Breast epithelium (tissue), 4 donors: ENCODE data around the gene FMNL1. TPM values are rescaled to one million over a fixed set of nuclear protein-coding genes. Genes with fewer than 3 reads are reported as not detected.
A peak's percentile ranks its signal among the peaks of the same experiment; 100 is the strongest.

Experiments used
- DNase-seq, 2 donors: peaks; one replicate each; pipeline ENCODE4 v3.0.0-alpha.2; 2019; ENCODE audit warnings: low spot score in 2 of 2
- H3K27ac ChIP-seq, 2 donors: fragments of 200-600 bp; sonication (generic) in 1 of 2; one replicate each; pipeline ENCODE4 v1.5.1; 2016 to 2019; ENCODE audit warnings: mild to moderate bottlenecking in 1 of 2
- H3K27me3 ChIP-seq, 2 donors: fragments of 200-600 bp; sonication (generic) in 1 of 2; one replicate each; pipeline versions ENCODE4 v1.5.1 to v1.6.0; 2017 to 2019; ENCODE audit warnings: control low read depth in 1 of 2, mild to moderate bottlenecking in 1 of 2
- H3K36me3 ChIP-seq: fragments of 200-600 bp; one replicate; pipeline ENCODE4 v1.5.1; 2019
- H3K4me1 ChIP-seq, 2 donors: fragments of 200-600 bp; sonication (generic); one replicate each; pipeline ENCODE4 v1.5.1; 2016 to 2019; ENCODE audit warnings: control low read depth in 1 of 2
- H3K4me3 ChIP-seq, 3 donors: fragments of 200-600 bp; sonication (generic); 1 replicate in 2 of 3; 2 replicates in 1 of 3; pipeline ENCODE4 v1.5.1; 2016 to 2019; ENCODE audit warnings: mild to moderate bottlenecking in 3 of 3, moderate library complexity in 2 of 3
- H3K9me3 ChIP-seq, 2 donors: fragments of 200-600 bp; sonication (generic) in 1 of 2; one replicate each; pipeline ENCODE4 v1.5.1; 2016 to 2019; ENCODE audit warnings: control low read depth in 1 of 2
- POLR2A ChIP-seq: fragments of 450-650 bp; IDR thresholded peaks from one replicate; pipeline ENCODE4 v1.6.1; 2016; ENCODE audit warnings: antibody characterized with exemption, mild to moderate bottlenecking, moderate library complexity
- POLR2AphosphoS5 ChIP-seq, 3 donors: sonication (generic); formaldehyde crosslinking; IDR thresholded peaks; one replicate each; pipeline ENCODE4 v1.6.1; 2017; ENCODE audit warnings: antibody characterized with exemption in 3 of 3
- intact Hi-C: fragments of 100-400 bp; cut with DNase I; formaldehyde crosslinking; loops from one replicate; pipeline ENCODE4 v1.15.1; 2023; ENCODE audit warnings: low total_unique reads
- total RNA-seq, 3 donors: library from RNA; depleted of rRNA; stranded (reverse); fragments of >200 nt; gene quantifications; one replicate each; pipeline ENCODE4 v1.1.0, GENCODE V29; 2016
- TF ChIP-seq, protein P1 (sequence below), 3 donors: fragments of 450-650 bp; IDR thresholded peaks; one replicate each; pipeline ENCODE4 v1.5.1; 2016 to 2017; ENCODE audit warnings: antibody characterized with exemption in 3 of 3, mild to moderate bottlenecking in 3 of 3, moderate library complexity in 3 of 3

Gene FMNL1
- total RNA-seq, 3 donors from 2014 or later, result 9.2 to 31.2 (median 10.8) TPM

DNA sequence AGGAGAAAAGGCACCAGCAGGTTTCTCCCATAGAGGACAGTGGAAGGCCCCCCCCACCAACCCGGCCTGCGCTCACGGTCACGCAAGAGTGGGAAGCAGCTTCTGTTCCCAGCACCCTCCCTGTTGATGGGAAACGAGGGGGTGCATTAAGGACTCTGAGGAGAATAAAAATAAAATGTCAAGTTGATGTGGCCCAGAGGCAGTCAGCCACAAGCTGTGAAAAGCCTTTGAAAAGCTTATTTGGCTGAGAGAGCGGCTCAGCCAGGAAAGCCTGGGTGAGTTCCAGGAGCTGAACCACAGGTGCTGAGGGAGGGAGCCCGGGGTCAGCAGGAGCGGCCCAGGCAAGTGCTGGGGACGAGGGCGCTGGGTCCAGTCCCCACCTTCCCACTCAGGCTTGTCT is 67.1 kb downstream of the FMNL1 start:
- peaks cover 16 to 47% of the 10 kb centered on the region in 2 donors for H3K4me1 ChIP-seq
- no peaks in the 10 kb centered on the region for H3K9me3 ChIP-seq
- peak in 1 of 2 donors; percentile 44 for DNase-seq
- H3K36me3 ChIP-seq, result no peaks in the 10 kb centered on the region
- TF ChIP-seq, protein P1, sequence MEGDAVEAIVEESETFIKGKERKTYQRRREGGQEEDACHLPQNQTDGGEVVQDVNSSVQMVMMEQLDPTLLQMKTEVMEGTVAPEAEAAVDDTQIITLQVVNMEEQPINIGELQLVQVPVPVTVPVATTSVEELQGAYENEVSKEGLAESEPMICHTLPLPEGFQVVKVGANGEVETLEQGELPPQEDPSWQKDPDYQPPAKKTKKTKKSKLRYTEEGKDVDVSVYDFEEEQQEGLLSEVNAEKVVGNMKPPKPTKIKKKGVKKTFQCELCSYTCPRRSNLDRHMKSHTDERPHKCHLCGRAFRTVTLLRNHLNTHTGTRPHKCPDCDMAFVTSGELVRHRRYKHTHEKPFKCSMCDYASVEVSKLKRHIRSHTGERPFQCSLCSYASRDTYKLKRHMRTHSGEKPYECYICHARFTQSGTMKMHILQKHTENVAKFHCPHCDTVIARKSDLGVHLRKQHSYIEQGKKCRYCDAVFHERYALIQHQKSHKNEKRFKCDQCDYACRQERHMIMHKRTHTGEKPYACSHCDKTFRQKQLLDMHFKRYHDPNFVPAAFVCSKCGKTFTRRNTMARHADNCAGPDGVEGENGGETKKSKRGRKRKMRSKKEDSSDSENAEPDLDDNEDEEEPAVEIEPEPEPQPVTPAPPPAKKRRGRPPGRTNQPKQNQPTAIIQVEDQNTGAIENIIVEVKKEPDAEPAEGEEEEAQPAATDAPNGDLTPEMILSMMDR (IDR thresholded peaks at IDR 0.05), result no peak
- no peak for TF ChIP-seq POLR2A
- TF ChIP-seq POLR2AphosphoS5 (IDR thresholded peaks at IDR 0.05), result no peak
- intact Hi-C loops, result no loop called here
- H3K27ac ChIP-seq, result peak overlapping the region; percentile 2 to 81
- H3K4me3 ChIP-seq, result no peak overlapping the region
- no peaks in the 10 kb centered on the region for H3K27me3 ChIP-seq

DNA sequence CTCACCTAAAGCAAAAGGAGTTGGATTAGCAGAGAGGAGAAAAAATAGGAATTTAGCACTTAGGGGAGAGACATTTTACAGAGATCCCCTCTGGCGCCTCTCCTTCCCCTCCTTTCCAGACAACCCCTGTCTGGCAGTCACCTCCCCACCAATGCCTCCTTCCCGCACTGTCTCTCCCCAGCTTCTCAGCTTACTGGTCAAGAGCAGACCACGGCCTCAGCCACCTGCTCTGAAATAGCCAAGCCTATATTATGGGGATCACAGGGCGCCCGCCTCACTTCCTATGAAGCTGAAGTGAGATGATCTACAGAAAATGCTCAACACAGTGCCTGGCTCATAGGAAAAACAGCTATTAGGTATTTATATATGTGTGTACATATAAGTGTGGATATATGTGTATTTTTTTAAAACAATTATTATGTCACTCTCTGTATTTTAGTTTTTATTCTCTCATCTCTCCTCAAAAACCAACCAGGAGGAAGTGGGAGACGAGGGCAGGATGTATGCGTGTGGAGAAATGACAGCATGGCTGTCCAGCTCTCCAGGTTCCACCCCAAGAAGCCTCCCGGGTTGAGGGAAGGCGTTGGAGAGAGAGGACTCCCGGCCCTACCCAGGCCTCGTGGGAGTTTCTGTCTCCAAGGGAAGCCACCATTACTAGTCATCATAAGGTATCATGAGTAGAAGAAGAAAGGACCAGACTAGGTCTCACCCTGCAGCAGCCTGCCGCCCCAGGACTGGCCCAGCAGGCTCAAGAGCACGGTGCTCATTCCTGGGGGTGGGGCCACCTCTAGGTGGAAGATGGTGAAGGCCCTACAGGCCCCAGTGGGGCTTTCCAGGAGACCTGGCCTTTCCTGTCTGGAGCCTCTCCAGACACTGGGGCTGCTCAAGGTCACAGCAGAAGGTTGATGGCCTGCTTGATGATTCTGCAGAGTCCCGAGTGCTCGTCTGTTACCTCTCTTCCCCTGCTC is 67.9 kb downstream of the FMNL1 start:
- H3K4me1 ChIP-seq, result peaks cover 20 to 55% of the 10 kb centered on the region in 2 donors
- H3K36me3 ChIP-seq, result no peaks in the 10 kb centered on the region
- H3K9me3 ChIP-seq, result no peaks in the 10 kb centered on the region
- DNase-seq, result no peak
- no peaks in the 10 kb centered on the region for H3K27me3 ChIP-seq
- TF ChIP-seq, protein P1 (IDR thresholded peaks at IDR 0.05), result no peak
- TF ChIP-seq POLR2AphosphoS5 (IDR thresholded peaks at IDR 0.05) (no peak), POLR2A (no peak)
- H3K27ac ChIP-seq, result peak overlapping the region; percentile 8 to 81
- no peak overlapping the region for H3K4me3 ChIP-seq
- intact Hi-C loops, result no loop called here

DNA sequence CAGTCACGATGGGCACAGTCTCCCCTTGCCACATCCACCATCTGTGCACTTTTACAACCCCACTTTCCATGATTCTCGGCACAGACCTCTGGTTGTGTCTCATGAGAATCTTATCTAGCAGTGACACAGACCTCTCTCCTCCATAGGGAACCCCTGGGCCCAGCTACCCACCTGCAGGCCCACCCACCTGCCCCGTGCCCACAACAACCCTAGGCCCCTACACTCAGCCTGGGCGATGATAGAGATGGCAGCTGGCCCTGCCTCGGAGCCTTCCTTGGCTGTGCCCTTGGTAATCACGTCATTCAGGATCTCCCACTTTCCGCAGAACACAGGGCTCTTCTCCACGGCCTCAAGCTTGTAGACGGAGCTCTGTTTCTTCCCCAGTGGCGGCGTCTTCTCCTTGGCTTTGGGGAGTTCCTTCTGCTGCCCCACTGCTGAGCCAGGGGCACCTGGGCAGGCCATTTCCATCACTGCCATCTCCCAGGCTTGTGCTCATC is 68.6 kb downstream of the FMNL1 start:
- Histone ChIP-seq H3K27me3 (no peaks in the 10 kb centered on the region), H3K36me3 (no peaks in the 10 kb centered on the region), H3K4me1 (peaks cover 20 to 56% of the 10 kb centered on the region in 2 donors), H3K9me3 (no peaks in the 10 kb centered on the region), H3K4me3 (no peak overlapping the region), H3K27ac (peak overlapping the region; percentile 26 to 81)
- DNase-seq, result no peak
- intact Hi-C loops, result no loop called here
- TF ChIP-seq POLR2AphosphoS5 (IDR thresholded peaks at IDR 0.05) (no peak), POLR2A (no peak)
- TF ChIP-seq, protein P1 (IDR thresholded peaks at IDR 0.05), result no peak

DNA sequence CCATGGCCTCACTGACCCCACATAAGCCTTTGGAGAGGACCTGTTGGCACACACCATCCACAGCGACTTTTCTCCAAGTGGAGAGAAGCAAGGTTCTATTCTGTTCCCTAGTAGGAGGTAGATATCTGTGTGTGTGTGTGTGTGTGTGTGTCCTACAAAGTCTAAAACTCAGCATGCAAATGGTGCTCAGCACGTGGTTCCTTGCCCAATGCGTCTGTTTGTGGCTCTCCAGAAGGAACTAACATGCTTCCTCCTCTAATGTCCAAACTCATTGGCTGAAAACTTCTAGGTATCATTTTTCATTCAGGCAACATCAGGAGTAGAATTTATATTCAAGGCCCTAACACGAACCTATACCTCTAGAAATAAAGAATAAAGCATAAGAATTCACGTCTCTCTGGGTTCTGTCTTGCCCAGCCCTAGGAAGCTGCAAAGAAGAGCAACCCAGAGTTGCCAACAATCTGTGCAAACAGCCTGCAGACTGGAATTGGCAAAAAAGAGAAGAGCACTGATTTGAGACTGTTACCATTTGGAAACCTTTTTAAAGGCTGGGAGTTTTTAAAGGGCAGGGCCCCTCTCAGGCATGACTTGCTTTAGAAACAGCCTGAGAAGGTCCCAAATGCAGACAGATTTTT is 69.6 kb downstream of the FMNL1 start:
- Histone ChIP-seq H3K27me3 (no peaks in the 10 kb centered on the region), H3K4me3 (no peak overlapping the region), H3K4me1 (peaks cover 20 to 63% of the 10 kb centered on the region in 2 donors), H3K27ac (peak overlapping the region; percentile 26 to 81), H3K9me3 (no peaks in the 10 kb centered on the region), H3K36me3 (no peaks in the 10 kb centered on the region)
- no peak for DNase-seq
- intact Hi-C loops, result no loop called here
- TF ChIP-seq POLR2A, result no peak

DNA sequence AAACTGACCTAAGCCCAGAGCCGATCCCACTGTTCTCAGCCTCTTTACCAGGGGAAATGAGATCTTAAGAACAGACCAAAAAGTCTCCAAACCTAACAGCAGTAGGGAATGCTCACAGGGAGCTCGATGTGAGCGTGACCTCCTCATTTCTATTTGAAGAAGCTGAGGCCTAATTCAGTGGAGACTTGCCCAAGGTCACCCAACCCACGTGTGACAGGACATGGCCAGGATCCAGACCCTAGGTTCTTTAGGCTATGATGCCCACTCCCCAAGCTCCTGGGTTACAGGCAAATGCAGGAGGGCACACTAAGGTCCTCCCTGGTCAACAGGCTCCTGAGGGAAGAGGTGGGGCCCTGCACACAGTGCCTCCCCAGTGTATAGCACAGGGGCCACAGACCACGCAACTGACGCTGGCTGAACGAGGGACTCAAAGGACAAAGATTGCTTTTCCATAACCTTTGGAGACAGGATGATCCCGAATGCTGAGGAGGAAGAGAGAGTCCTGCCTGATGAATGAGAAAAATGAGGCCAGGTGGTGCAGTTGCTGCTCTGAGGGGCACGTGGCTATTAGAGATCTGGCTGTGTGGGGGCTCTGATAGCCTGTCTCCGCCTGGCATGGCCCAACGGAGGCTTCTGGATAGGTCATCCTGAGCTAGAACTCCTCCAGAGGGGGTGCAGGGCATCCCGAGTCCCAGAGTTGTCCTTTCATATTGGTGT is 71.2 kb downstream of the FMNL1 start:
- TF ChIP-seq, protein P1 (IDR thresholded peaks at IDR 0.05), result no peak
- no peak for TF ChIP-seq POLR2A
- no peak for TF ChIP-seq POLR2AphosphoS5 (IDR thresholded peaks at IDR 0.05)
- DNase-seq, result no peak
- H3K4me1 ChIP-seq, result peaks cover 17 to 71% of the 10 kb centered on the region in 2 donors
- peak overlapping the region in 1 of 3 donors; percentile 13 for H3K4me3 ChIP-seq
- H3K36me3 ChIP-seq, result no peaks in the 10 kb centered on the region
- no peaks in the 10 kb centered on the region for H3K9me3 ChIP-seq
- no peaks in the 10 kb centered on the region for H3K27me3 ChIP-seq
- intact Hi-C loops, result no loop called here
- peak overlapping the region; percentile 81 to 85 for H3K27ac ChIP-seq
